Esophagus (tissue), 2 donors: ENCODE results near the gene SCART1. TPM values are rescaled to one million over a fixed set of nuclear protein-coding genes. Genes with fewer than 3 reads are reported as not detected.
"Not testable (repeated sequence)": the region's sequence is repeated elsewhere in the genome, so short reads cannot be mapped to it uniquely, and the experiment has no call there.

Experiments
- H3K27ac ChIP-seq, 2 donors: one replicate each; pipeline ENCODE4 v1.5.1; 2013; ENCODE audit warnings: low read depth in 2 of 2, mild to moderate bottlenecking in 2 of 2, inconsistent platforms in 1 of 2, low read length in 1 of 2, moderate library complexity in 1 of 2
- H3K27me3 ChIP-seq, 2 donors: one replicate each; pipeline ENCODE4 v1.6.1; 2013; ENCODE audit warnings: low read length in 2 of 2, control low read depth in 1 of 2, mild to moderate bottlenecking in 1 of 2; ENCODE audit not compliant: insufficient read depth in 2 of 2, control insufficient read depth in 1 of 2
- H3K36me3 ChIP-seq, 2 donors: one replicate each; pipeline ENCODE4 v1.6.1; 2013; ENCODE audit warnings: low read length in 1 of 2; ENCODE audit not compliant: control insufficient read depth in 2 of 2, insufficient read depth in 2 of 2
- H3K4me1 ChIP-seq, 2 donors: one replicate each; pipeline ENCODE4 v1.6.1; 2013; ENCODE audit warnings: low read length in 1 of 2; ENCODE audit not compliant: control insufficient read depth in 2 of 2, insufficient read depth in 2 of 2
- H3K4me3 ChIP-seq, 2 donors: one replicate each; pipeline ENCODE4 v1.5.1; 2013; ENCODE audit warnings: low read length in 2 of 2, mild to moderate bottlenecking in 2 of 2, low read depth in 1 of 2, moderate library complexity in 1 of 2
- H3K9me3 ChIP-seq, 2 donors: one replicate each; pipeline ENCODE4 v1.6.1; 2013; ENCODE audit warnings: mild to moderate bottlenecking in 2 of 2, low read depth in 1 of 2, low read length in 1 of 2, moderate library complexity in 1 of 2; ENCODE audit not compliant: control insufficient read depth in 2 of 2, insufficient read depth in 1 of 2
- WGBS, 2 donors: extraction: QIAGEN DNeasy Blood & Tissue Kit; methylation state at CpG; one replicate each; pipeline ENCODE4 v1.1.7; 2013; 5-methylcytosine and 5-hydroxymethylcytosine counted together
- polyA plus RNA-seq, 2 donors: library from polyadenylated mRNA; stranded (reverse); fragments of 200-250 nt; gene quantifications; one replicate each; pipeline ENCODE4 v1.2.3, GENCODE V29; 2013
- donor health status: healthy with polysubstance abuse.
- donor health status: Bipolar disorder and iron deficiency.

SCART1 gene
- polyA plus RNA-seq, 2 donors = 0.31 to 0.90 TPM

DNA sequence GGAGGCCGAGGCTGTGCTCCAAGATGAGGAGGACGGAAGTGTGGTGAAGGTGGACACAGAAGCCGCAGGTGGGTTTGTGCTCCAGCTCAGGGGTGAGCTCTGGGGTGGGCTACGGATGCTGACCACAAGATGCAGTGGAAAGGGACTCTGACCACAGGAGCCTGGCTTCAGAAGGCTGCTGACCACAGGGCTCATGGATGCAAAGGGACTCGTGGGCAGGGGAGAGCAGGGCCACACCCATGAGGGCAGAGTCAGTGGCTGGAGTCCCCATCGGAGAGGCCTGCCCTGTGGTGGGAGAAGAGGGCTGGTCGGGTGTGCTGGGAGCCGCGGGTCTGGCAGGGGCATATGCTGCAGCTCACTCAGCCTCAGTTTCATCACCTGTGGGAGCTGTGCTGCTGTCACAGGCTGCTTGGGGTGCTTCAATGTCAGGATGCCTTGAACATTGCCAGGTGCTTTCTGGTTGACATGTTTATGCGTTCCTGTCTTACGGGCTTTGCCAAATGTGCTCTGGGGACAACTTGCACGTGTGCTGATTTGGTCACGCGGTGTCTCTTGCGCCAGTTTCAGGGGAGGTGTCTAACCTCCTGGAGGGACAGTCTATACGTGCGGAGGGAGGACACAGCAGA is 13.7 kb downstream of the SCART1 start:
- Histone ChIP-seq H3K4me3 (no peak overlapping the region), H3K27ac (no peak overlapping the region), H3K27me3 (no peaks in the 10 kb centered on the region), H3K36me3 (peaks cover 0 to 2% of the 10 kb centered on the region in 2 donors), H3K9me3 (peaks cover 4 to 9% of the 10 kb centered on the region in 2 donors), H3K4me1 (peaks cover 0 to 9% of the 10 kb centered on the region in 2 donors)
- WGBS, 2 donors = 88 to 90% methylated on average over 17 of the region's 17 CpGs

DNA sequence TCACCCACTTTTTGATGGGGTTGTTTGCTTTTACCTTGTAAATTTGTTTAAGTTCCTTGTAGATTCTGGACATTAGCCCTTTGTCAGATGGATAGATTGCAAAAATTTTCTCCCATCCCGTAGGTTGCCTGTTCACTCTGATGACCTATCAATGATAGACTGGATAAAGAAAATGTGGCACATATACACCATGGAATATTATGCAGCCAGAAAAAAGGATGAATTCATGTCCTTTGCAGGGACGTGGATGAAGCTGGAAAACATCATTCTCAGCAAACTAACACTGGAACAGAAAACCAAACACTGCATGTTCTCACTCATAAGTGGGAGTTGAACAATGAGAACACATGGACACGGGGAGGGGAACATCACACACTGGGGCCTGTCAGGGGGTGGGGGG is 15.5 kb downstream of the SCART1 start:
- not testable (repeated sequence) for H3K9me3 ChIP-seq, H3K27ac ChIP-seq, H3K27me3 ChIP-seq, H3K4me3 ChIP-seq, H3K36me3 ChIP-seq, H3K4me1 ChIP-seq
- WGBS, 2 donors = 77 to 87% methylated on average over 3 of the region's 3 CpGs

DNA sequence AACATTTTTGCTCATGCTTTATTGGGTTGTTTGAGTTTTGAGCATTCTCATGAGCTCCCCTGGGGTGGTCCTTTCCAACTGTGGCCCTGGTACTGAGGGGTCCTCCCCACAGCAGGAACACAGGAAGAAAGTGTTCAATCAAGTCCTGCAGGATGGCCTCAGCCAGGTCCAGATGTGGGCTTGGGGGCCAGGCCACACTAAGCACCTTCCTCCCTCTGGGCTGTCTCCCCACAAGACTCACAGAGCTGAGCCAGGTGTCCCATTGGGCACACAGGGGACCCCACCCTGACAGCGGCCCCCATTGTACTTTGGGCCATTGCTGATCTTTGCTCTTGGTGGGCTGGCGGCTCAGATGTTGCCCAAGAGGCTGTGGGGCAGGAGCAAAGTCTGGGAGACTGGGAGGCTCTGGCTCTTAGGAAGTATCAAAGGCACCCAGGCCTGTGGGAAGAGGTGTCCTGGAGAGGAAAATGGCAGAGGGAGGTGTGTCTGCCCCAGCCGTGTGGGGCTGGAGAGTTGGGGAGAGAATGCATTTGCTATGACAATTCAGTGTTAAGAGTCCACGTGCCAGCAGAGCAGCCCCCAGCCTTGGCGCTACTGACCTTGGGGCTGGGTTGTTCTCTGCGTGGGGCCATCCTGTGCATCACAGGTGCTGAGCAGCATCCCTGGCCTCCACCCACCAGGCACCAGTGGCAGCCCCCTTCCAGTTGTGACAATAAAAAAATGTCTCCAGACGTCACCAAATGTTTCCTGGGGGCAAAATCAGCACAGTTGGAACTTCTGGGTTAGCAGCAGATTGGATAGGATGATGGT is 17.8 kb downstream of the SCART1 start:
- Histone ChIP-seq H3K9me3 (peaks cover 0 to 8% of the 10 kb centered on the region in 2 donors), H3K27ac (no peak overlapping the region), H3K36me3 (peaks cover 0 to 2% of the 10 kb centered on the region in 2 donors), H3K4me3 (no peak overlapping the region), H3K4me1 (peaks cover 0 to 3% of the 10 kb centered on the region in 2 donors), H3K27me3 (no peaks in the 10 kb centered on the region)
- 78 to 81% methylated on average over 7 of the region's 7 CpGs for WGBS, 2 donors

DNA sequence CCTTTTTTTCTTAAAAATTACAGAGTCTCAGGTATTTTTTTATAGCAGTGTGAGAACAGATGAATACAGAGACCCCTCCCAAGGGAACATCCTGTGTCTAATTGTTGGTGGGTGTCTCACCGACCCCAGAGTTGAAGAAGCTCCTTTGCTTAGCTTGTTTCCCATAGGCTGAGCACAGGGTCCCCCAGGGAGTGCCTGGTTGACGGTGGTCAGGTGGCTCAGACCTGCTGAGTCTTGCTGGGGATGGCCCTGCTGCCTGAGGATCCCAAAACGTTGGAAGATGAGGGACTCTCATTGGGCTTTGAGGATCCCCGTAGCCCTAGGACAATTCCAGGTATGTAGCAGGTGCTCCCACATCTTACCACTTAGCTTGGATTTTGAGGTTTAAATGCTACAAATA is 19.5 kb downstream of the SCART1 start:
- 58 to 65% methylated on average over 4 of the region's 4 CpGs for WGBS, 2 donors
- Histone ChIP-seq H3K27me3 (no peaks in the 10 kb centered on the region), H3K9me3 (peaks cover 0 to 2% of the 10 kb centered on the region in 2 donors)

DNA sequence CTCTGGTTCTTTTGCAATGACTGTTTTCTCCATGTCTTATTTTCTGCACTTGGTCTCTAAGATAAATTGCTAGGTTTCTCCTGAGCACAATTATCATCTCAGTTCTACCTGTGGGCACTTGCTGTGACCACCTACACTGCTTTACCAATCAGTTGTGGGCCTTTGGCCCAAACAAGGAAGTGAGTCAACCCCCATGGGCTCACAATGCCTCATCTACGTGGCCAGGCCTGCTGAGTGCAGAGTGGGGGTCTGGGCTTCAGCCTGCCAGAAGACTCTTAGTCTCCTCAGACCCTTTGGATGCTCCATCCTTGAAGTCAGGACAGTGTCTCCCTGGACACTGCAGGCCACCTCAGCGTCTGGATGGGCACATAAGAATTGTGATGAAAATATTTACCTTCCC is 20.3 kb downstream of the SCART1 start:
- Histone ChIP-seq H3K36me3 (no peaks in the 10 kb centered on the region), H3K27ac (no peak overlapping the region), H3K4me3 (no peak overlapping the region), H3K9me3 (peaks cover 0 to 2% of the 10 kb centered on the region in 2 donors), H3K4me1 (no peaks in the 10 kb centered on the region), H3K27me3 (no peaks in the 10 kb centered on the region)
- 78 to 84% methylated on average over 2 of the region's 2 CpGs for WGBS, 2 donors

More for the DNA sequence above, 19.5 kb downstream of the SCART1 start:
- Histone ChIP-seq H3K36me3 (no peaks in the 10 kb centered on the region), H3K4me3 (no peak overlapping the region), H3K27ac (no peak overlapping the region), H3K4me1 (no peaks in the 10 kb centered on the region)

DNA sequence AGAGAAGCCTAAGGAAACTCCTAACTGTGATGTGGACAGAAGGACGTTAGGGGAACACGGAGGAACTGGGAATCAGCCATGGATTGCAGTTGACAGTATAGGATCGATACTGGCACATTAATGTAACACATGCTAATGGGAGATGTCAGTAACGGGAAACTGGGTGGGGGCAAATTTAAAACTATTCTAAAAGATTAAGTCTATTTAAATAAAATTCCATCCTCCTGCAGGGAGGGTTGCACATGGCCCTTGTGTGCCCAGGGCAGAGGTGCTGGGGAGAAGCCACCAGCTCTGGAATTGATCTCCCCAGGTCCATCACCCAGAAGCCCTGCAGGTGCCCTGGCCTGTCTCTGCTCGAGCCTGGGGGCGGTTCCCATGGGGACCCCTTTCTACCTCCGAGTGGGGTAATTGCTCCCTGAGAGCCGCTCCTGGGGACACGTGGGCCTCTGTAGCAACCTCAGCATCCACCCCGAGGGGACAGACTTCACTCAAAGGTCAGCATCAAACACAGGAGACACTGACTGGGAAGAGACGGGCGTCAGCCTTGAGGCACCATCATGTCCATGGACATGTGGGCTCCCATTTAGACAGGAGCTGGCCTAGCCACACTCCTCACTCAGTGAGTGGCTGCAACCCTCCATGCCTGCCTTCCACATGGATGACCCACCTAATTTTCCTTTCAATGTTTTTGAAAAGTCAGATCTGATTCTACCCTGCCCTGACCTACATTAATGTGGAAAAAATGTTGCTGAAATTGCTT is 21.1 kb downstream of the SCART1 start:
- Histone ChIP-seq H3K36me3 (no peaks in the 10 kb centered on the region), H3K27me3 (no peaks in the 10 kb centered on the region), H3K9me3 (peaks cover 0 to 2% of the 10 kb centered on the region in 2 donors), H3K27ac (no peak overlapping the region), H3K4me1 (no peaks in the 10 kb centered on the region), H3K4me3 (no peak overlapping the region)
- WGBS, 2 donors = 84 to 92% methylated on average over 12 of the region's 12 CpGs

DNA sequence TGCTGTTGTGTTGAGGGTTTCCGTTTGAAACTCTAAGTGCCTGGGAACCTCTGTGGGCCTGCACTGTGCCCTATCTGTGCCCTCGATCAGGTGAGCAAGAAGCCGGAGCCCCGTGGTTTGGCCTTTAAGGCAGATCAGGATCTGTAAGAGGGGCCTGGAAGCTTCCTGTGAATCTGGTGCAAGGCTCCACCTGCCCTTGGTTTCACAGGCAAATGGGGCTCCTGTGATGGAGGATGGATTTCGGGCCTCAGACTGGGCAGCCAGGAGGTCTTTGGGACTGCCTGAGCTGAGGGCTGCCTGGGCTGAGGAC is 21.6 kb downstream of the SCART1 start:
- WGBS, 2 donors = 73 to 79% methylated on average over 5 of the region's 5 CpGs
- Histone ChIP-seq H3K4me3 (no peak overlapping the region), H3K27me3 (no peaks in the 10 kb centered on the region)

DNA sequence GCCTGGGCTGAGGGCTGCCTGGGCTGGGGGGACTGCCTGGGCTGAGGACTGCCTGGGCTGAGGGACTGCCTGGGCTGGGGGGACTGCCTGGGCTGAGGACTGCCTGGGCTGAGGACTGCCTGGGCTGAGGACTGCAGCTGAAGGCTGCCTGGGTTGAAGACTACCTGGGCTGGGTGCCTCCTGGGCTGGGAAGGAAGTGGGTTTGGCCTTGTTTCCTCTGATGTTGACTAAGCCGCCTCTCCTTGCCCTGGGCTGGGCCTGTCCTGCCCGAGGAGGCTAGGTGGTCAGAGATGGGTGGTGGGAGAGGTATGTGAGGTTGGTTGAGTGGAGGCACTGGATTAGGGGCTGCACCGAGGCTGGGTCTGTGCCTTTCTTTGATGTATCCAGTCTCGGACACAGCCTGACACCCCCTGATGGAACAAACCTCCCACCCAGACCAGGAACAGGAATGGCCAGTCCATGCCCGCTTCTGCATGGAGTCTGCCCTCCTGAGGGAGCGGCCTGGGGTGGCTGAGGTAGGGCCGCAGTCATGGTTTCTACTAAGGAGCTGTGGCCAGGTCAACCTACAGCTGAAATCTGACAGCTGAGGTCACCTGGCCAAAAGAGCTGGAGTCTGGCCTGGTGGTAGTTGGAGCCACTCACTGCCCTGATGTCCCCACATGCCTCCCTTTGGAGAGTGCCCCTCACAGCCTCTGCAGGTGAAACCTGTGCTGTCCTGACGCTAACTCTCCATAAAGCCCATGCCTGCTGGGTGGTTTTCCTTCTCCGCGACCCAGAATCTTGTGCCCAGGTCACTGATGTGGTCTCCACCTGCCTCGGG is 22.3 kb downstream of the SCART1 start:
- no peak overlapping the region for H3K27ac ChIP-seq
- 75 to 78% methylated on average over 11 of the region's 11 CpGs for WGBS, 2 donors
- H3K4me3 ChIP-seq = no peak overlapping the region
- H3K27me3 ChIP-seq = no peaks in the 10 kb centered on the region
- no peaks in the 10 kb centered on the region for H3K36me3 ChIP-seq
- H3K9me3 ChIP-seq = peaks cover 0 to 2% of the 10 kb centered on the region in 2 donors
- H3K4me1 ChIP-seq = no peaks in the 10 kb centered on the region

More for the DNA sequence above, 21.6 kb downstream of the SCART1 start:
- no peaks in the 10 kb centered on the region for H3K4me1 ChIP-seq
- H3K36me3 ChIP-seq = no peaks in the 10 kb centered on the region
- H3K27ac ChIP-seq = no peak overlapping the region
- H3K9me3 ChIP-seq = peaks cover 0 to 2% of the 10 kb centered on the region in 2 donors

DNA sequence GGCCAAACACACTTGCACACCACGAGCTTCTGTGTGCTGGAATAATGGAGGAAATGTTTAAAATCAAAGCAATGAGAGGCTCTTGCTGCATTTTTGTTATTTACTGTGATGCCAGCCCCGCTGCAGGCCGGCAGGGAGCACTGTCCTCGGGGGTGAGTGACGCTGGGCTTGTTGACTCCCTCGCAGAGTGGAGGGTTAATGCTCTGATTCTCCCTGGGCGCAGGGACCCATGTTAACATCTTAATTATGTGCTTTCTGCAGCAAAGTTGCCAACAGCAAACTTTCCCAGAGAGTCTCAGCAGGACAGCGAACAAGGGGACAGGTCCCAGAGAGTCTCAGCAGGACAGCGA is 22.9 kb downstream of the SCART1 start:
- no peaks in the 10 kb centered on the region for H3K4me1 ChIP-seq
- 79 to 82% methylated on average over 9 of the region's 9 CpGs for WGBS, 2 donors

More for the DNA sequence above, 22.9 kb downstream of the SCART1 start:
- Histone ChIP-seq H3K27me3 (no peaks in the 10 kb centered on the region), H3K36me3 (peaks cover 0 to under 1% of the 10 kb centered on the region in 2 donors), H3K27ac (no peak overlapping the region), H3K4me3 (no peak overlapping the region), H3K9me3 (peaks cover 0 to 4% of the 10 kb centered on the region in 2 donors)
